ENCODE data around the gene MAP2K4.

The MAP2K4 gene

DNA sequence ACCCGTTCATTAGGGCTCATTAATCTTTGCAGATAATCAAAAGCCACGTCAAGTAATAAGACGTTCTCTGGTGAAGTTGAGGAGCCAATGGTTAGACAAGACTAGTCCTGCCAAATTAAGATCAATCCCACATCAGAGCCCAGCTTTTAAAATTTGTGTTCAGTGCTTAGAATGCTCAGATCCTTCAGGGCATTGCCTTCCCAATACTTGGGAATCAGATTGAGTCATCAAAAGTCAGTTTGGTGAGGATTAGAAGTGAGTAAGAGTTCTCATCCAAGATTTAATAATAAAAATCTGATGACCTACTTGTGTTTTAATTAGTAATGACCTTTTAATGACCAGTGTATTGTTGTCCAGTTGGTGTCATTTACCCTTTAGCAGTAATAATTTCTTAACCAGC lies 19.8 kb downstream of the MAP2K4 start:
- DNase-seq = no peak

DNA sequence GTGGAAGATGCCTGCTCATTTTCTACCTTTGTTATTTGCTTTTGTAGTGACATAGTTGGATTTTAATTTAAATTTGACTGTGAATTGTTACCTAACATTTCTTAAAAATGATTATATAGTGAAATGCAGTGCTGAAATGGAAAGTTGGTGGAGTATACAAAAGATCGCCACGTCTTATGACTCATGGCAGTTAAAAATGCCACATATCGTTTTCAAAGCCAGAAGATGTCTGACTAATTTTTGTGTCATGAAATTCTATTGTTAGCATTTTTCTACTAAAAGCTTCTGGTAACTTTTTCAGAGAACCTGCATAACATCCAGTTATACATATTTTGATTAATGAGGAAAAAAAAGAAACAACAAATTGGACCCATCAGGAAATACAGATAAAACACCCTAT lies 20.6 kb downstream of the MAP2K4 start:
- DNase-seq = no peak

DNA sequence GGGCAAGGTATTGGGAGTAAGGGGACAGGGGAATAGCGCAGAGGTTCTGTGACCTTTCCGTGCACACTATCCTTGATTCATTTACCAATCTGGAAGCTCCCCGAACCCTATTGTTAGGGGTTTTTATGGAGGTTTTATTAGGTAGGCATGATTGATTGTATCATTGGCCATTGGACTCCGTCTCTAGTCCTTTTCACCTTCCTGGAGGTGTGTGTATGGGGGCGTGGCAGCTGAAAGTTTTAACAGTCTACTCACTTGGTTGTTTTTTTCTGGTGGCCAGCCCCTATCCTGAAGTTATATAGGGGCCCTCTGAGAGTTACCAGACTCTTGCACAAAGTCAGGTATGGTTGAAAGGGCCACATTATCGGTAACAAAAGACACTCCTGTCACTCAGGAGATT lies 23.0 kb downstream of the MAP2K4 start:
- no peak for DNase-seq

DNA sequence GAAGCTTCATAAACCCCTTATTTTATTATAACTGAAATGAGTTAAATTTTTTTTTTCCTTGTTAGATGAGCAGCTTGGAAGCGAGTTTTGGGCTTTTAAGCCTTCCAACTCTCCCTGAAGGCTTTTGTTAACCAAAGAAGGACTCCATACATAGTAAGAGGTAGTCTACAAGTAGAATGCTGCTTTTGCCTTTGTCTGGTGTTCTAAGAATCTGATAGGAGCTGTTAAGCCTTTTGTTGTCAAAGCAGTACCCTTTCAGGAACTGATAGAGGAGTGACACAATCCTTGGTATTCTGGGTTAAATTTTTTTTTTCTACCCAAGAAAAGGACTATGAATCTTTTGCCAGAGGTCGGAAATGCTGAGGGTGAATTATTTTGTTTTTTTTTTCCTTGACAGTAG lies 26.1 kb downstream of the MAP2K4 start:
- DNase-seq = no peak

DNA sequence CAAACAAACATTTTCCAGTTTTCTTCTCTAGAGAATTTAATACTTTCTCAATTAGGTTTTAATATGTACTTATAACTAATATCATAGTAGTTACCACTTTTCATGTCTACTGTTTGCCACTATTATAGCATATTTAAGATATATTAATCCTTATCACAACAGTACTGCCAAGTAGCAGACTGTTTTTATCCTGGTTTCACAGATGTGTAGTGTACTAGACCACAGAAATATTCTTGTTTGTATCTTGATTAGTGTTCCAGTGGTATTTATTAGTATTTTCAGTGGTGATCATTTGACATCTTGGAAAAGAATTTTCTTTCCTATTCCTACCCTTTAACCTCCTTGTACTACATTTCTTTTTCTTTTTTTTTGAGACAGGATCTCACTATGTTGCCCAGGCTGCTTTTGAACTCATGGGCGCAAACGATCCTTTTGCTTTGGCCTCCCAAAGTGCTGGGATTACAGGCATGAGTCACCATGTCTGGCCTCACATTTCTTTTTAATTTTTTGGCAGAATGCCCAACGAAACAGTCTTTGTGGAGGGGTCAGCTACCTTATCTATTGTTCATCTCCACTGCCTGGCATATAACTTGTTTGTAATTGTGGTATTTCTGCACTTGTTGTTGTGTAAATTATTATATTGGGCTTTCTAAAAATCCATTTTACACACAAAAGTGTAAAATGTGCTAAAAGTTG lies 27.2 kb downstream of the MAP2K4 start:
- DNase-seq = no peak

DNA sequence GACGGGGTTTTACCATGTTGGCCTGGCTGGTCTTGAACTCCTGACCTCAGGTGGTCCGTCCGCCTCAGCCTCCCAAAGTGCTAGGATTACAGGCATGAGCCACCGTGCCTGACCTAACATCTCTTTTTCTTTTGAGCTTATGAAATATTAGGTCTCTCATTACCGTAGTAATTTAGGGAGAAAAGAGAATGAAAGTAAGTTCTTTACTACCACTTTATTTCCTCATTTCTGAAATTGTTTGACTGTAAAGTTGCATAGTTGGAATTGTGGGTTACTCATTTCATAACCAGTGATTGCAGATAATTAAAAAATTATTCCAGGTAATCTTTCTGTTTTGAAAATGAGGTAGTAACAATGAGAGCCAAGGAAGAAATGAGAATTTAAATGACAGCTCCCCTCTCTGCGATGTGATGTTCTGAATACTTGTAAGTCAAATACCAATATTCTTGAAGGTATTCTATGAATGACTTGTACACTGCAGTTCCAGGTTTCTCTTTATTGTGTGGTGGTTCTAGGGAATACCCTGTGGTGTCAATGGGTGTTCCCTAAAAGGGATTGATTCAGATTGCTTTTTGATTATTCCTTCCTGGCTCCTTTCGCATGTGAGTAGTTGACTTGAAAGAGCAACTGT lies 28.3 kb downstream of the MAP2K4 start:
- DNase-seq = no peak

DNA sequence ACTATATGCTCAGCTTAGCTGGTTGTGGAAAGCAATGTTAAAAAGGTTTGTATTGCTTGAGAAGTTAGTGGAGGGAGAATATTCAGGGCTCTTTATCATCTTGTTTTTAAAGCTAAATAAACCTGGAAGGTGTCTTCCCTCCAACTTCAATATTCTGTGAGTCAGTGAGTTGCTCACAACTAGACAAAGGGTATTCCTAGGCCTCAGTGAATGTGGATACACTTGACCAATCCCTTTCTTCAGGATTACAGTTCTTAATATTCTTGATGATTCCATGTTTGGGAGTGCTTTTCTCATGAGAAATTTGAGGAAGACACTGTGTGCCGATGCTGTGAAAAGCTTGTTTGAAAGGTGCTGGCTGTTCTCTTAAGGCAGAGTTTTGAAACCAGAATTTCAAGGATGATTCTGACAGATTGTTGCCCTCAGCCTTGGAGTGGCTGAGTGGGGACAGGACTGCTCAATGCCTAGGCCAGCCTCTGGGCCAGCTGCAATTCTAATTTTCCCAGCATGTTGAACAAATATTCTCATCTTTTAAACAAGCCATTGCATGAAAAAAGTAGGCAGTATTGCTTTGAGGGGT lies 30.1 kb downstream of the MAP2K4 start:
- no peak for DNase-seq

DNA sequence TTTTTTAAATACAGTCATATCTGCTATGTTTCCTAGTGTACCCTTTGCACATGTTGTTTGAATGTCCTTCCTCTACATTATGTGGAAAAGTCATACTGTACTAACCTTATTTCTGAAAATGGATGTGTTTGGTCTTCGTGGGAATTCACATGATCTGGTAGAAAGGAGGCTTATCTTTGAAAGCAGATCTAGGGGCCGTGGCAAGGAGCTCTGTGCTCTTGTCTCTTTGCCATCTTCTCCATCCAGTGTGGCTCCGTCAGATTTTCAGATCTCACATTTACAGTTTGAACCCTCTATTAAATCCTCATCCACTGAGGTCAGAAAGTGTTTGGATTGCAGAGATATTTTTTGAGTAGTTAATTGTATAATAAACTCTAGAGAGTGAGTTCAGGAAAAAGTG lies 32.9 kb downstream of the MAP2K4 start:
- no peak for DNase-seq

DNA sequence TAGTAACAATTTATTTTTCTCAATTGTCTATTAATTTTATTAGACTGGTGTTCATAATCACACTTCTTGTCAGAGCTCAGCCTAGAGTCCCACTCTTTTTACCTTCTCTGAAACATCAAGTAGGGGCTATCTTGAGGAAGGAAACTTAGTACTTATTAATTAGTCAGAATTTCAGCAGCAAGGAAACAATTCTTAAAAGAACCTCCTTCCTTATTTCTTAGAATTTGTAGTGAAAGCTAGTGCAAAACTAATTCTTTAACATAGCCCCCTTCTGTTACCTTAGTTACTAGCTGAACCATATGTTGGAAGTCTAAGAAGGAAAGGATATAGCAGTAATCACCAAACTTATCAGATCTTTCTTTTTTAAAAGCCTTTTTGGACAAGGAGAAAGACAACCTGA lies 35.2 kb downstream of the MAP2K4 start:
- DNase-seq = no peak

DNA sequence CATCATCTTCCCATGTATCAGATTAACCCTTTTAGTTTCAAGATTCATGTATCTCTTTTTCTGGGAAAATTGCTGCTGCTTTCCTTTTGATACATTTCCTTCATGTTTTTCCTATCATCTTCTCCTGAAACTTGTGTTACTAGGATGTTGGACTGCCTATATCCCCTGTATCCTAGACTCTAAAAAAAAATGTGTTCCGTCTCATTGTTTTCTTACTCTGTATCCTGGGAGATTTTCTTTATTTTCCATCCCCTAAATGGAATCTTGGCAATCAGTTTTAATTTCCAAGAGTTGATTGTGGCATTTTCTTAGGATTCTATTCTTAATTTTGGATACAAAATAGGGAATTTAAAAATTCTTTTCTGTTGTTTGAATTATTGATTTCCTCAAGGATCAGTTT lies 36.8 kb downstream of the MAP2K4 start:
- no peak for DNase-seq

DNA sequence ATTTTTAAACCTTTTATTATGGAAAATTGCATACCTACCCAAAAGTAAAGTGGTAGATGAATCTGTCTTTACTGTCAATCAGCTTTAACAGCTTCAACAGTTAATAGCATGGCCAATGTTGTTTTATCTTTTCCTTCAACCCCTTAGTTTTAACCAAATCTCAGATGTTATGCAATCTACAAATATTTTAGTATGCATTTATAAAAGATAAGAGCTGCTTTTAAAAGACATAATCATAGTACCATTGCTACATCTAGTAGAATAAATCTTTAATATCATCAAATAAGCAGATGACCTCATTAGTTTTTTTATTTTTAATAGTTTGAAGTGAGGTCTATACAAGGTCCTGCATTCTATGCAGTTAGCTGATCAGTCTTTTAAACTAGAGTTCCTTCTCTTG lies 37.9 kb downstream of the MAP2K4 start:
- no peak for DNase-seq

DNA sequence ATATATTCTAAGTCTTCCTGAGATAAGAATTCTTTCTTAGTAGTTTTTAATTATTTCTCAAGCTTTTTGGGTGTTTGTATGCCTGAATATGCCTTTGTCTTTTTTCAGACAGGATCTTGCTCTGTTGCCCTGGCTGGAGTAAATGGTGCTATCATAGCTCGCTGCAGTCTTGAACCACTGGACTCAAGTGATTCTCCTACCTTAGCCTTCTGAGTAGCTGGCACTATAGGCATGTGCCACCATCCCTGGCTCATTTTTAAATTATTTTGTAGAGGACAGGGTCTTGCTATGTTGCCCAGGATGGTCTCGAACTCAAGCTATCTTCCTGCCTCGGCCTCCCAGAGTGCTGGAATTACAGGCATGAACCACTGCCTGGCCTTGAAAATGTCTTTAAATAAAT lies 41.6 kb downstream of the MAP2K4 start:
- DNase-seq = no peak

DNA sequence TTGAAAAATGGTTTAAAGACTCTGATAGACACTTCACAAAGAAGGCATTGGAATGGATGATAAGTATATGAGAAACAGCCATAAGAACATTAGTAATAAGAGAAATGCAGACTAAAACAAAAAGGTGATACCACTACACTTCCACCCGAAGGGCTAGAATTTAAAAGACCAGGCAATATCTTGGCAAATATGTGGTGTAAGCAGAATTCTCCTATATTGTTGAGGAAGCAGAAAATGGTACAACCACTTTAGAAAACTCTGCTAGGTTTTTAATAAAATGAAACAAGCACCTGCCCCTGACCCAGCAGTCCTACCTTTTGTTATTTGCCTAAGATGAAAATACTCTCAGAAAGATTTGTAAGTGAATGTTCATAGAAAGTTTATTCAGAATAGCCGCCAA lies 43.7 kb downstream of the MAP2K4 start:
- no peak for DNase-seq

DNA sequence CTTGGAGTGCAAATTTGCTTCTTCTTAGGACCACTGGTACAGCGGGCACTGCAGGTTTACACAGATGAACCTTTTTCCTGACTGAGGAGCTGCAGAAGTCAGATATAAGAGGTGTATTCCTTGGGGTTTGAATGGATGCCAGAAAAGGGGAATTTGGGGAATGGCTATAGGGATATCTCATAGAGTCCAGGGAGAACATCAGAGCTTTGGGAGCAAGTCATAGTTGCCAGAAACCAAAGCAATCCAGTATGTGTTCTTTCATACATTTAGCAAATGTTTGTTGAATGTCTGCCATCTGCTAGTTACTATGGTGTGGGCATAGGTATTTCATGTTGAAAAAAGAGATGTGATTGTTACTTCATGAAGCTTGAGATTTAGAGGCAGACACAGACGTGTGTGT lies 46.8 kb downstream of the MAP2K4 start:
- DNase-seq = no peak

DNA sequence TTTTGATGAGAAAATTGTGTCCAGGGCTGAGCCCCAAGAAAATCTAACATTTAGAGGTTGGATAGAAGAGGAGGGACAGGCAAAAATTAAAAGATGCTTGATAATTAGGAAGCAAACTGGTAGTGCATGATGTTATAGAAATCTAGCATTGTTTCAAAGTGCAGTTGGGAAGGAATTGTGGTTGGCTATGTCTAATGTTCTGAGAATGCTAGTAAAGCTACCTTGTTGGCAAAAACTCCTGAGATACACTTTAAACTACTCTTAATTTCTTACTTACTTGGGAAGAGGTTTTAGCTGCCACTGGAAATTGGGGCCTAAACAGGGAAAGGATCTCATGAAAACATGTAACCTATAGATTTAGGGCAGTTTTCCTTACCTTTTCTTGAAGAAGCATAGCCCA lies 48.3 kb downstream of the MAP2K4 start:
- DNase-seq = no peak

DNA sequence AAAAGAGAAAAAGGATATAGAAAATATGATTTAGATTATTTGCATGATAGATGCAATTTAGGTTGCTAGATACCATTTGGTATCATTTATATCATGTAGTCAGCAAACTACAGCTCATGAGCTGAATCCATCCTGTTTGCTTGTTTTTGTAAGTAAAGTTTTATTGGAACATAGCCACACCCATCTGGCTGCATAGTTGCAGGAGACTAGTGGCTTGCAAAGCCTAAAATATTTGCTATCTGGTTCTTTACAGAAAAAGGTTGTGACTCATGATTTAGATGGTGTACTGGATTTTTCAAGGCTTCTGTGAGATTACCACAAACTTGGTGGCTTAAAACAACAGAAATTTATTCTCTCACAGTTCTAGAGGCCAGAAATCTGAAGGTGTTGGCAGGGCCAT lies 49.9 kb downstream of the MAP2K4 start:
- no peak for DNase-seq

DNA sequence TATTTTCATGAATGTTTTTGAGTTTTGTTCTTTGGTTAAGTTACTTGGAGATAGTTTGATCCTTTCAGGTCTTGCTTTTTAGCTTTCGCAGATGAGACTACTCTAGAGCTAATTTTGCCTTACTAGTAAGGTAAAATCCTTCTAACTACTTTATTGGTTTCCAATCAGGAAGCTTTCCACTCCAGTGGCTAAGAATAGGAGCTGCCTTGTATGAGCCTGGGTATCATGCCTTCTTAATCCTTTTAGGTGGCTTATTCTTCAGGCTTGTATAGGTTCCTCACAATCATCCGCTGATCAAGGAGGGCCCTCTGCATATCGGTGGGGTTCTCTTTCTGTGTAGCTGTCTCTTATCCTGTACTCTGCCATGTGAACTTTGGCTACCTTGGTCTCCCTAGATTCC lies 53.7 kb downstream of the MAP2K4 start:
- no peak for DNase-seq

DNA sequence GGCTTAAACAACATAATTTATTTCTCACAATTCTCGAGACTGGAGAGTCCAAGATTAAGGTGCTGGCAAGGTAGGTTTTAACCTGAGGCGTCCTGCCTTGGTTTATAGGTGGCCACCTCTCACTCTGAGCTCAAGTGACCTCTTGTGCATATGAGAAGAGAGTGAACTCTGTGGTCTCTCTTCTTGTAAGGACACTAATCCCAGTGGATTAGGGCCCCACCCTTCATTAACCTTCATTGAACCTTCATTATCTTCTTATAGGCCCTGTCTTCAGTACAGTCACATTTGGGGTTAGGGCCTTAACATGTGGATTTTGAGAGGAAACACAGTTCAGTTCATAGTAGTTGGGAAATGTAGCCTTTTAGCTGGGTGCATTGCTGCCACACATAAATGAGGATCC lies 57.1 kb downstream of the MAP2K4 start:
- DNase-seq = no peak

DNA sequence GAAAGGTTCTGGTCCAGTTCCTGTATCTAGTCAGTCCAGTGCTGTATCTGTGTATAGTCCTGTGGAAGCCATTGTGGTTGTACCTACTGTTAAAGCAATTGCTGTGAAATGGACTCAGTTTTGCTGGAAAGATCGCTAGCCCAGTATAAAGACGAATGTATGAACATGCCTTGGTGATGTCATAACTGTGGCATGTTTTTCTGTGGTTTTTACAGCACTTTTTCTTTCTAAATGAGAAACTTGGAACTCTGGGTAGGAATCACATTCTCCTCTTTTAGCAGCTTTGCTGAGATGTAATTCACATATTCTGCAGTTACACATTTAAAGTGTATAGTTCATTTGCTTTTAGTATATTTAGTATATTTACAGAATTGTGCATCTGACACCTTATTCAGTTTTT lies 58.1 kb downstream of the MAP2K4 start:
- DNase-seq = no peak

DNA sequence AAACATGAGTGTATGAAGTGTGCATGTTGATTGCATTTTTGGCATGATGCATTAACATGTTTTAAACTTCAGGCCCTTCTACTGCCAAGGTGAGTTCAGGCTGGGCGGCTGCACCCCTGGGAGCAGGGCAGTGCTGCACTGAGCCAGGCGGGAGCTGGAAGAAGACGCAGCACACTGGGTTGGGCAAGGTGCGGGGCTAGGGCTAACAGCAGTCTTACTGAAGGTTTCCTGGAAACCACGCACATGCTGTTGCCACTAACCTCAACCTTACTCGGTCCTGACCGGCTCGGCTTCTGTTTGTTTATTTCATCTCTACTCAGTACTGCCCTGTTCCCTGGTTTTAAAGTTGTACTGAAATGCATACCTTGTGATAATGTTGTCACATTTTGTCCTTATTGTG lies 61.0 kb downstream of the MAP2K4 start:
- DNase-seq = no peak

DNA sequence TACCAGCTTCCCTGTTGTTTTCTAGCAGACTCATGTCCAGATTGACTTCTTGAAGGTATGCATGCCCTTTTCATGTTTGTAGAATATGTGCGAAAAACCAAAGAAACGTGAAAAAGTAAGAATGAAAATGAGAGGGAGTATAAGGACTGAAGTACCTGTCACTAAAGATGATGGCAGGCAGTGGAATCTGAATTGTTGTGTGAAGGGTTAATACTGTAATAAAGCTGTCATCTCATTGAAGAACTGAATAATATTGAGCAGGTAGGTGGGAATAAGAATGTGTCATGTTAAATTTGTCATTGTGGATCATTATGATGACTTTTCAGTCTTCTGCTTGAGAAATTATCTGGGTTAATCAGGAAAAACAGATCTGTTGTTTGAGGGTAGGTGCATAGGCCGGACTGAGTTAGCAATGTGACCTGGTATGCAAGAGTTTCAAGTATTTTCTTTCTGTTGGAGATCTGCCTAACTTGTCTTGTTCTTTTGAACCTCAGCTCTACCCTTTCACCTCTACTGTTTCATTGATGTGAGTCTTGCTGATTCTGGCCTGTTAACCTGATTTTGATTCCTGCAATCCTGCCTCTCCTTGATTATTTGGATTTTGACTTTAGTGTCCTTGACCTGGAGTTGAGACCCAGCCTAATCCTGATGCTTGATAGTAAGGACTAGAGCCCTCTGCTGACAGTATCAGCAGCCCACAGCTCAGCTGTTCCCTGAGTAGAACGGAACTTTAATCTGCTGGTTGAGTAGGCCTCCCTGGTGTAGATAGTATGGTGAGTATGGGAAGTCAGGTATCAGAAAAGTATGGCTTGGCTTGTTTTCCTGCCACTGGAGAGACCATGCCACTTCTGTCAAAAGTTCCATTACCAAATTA lies 64.6 kb downstream of the MAP2K4 start:
- no peak for DNase-seq

DNA sequence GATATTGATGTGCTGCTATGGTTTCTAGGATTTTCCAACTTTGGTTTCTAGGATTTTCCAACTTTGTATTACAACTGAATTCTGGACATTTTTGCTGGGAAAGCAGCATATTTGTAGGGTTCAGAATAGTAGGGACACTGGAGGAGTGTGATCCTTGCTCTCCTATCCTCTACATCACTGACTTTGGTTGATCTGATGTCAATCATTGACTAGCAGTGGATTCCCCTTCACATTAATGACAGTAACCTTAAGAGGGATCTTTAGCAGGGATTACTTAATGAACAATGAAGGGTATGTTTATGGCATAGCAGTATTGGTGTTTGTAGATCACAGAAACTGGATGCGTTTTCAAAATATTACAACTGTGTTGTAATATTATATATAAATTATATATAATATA lies 67.4 kb downstream of the MAP2K4 start:
- DNase-seq = no peak

DNA sequence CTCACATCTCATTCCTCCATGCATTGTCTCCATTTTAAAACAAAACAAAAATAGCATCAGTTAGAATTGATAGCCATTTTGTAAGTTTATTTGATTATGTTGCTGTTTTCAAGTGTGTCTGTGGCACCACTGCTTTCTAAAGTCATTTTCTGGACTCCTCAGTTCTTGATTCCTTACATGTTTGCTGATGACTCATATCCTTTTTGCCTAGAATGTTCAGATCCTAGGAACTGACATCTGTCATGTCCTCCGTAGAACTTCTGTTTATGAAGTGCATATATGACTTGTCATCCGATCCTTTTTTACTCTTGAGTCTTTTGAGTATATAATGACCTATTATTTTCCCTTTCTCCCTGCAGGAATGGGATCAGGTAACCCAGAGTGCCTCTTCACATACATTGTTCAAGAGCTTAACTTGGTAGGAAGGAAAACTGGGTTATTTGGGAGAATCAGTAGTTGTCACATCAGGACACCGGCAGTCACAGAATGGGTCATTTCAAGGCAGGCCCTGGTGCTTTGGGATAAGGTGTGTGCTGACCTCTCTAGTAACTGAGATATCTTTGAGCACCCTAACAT lies 69.2 kb downstream of the MAP2K4 start:
- DNase-seq = no peak

DNA sequence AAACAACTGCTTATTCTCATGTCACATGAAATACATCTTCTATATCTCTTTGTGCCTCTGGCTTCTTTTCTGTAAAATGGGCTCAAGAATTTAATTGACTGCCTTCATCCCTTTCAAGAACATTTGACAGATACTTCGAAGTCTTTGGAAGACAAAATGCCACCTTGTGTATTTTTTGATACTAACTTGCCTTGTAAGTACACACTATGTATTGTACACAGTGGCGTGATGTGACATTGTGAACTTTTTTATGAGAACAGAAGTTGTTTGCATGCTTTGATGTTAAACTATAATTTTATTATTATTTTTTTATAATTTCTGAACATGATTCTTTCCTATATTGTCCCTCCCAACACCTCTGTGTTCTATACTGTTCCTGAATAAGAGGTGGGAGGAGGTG lies 73.7 kb downstream of the MAP2K4 start:
- no peak for DNase-seq

All from CD4-positive, alpha-beta T cell treated with Interleukin-10 for 1 hour (primary cell).